H1 (cell line): ENCODE results near the gene ZNF407. TPM values are rescaled to one million over a fixed set of nuclear protein-coding genes. Genes with fewer than 3 reads are reported as not detected.

Source experiments
- CHD7 ChIP-seq: fragments of 300-600 bp; sonication (generic); IDR thresholded peaks from 2 replicates; pipeline ENCODE4 v1.7.1; 2012; ENCODE audit warnings: low read length, moderate library complexity, mild to moderate bottlenecking, inconsistent platforms; ENCODE audit not compliant: insufficient replicate concordance
- MAFK ChIP-seq: IDR thresholded peaks from 2 replicates; pipeline ENCODE4 v1.6.1; 2012; ENCODE audit warnings: low read depth, mild to moderate bottlenecking, improper control_type of control experiment, low read length
- NRF1 ChIP-seq: IDR thresholded peaks from 2 replicates; pipeline ENCODE4 v1.6.1; 2011; ENCODE audit warnings: mild to moderate bottlenecking, low read depth, low read length, improper control_type of control experiment
- polyA plus RNA-seq, 7 experiments: library from polyadenylated mRNA; depleted of rRNA in 3 of 7; stranded (reverse) in 5 of 7; unstranded in 2 of 7; fragments of >200 nt in 5 of 7; fragments of 200-250 nt in 2 of 7; gene quantifications; 1 replicate in 5 of 7; 2 replicates in 1 of 7; 4 replicates in 1 of 7; pipeline versions ENCODE4 v1.2.1 to v1.2.3, GENCODE V29; 2011 to 2013; ENCODE audit warnings: missing spikeins in 2 of 7, mixed read lengths in 2 of 7
- total RNA-seq: library from RNA; stranded (reverse); fragmentation: NEBNext Ultra II Directional; extraction: Animal tissue kit (Norgen Biotek cat#: 25700); gene quantifications from 2 replicates; pipeline ENCODE4 v1.2.1, GENCODE V29; 2021

Gene ZNF407
- total and polyA plus RNA-seq, 2 of the 8 experiments (the other 6 are each of a cell fraction or from before 2014, with no cell fraction given) = 1.5 to 6.8 TPM

DNA sequence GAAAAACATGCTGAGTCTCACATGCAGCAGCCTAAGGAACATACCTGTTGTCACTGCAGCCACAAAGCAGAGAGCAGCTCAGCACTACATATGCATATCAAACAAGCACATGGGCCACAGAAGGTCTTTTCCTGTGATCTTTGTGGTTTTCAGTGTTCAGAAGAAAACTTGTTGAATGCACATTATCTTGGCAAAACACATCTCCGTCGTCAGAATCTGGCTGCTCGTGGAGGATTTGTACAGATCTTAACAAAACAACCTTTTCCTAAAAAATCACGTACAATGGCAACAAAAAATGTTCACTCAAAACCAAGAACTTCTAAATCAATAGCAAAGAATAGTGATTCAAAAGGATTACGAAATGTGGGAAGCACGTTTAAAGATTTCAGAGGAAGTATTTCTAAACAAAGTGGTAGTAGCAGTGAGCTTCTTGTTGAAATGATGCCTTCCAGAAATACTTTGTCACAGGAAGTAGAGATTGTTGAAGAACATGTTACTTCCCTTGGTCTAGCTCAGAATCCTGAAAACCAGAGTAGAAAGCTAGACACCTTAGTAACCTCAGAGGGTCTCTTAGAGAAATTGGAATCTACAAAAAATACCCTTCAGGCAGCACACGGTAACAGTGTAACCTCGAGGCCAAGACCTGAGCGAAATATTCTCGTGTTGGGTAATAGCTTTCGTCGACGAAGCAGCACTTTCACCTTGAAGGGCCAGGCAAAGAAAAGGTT lies 34.1 kb downstream of the ZNF407 start (continued):
- TF ChIP-seq CHD7 = no peak
- no peak for TF ChIP-seq NRF1
- no peak for TF ChIP-seq MAFK
- TF ChIP-seq, all 59 proteins: peak for 0
